A204.1 (cell line): ENCODE data around the gene SH2B3.
A peak's percentile ranks its signal among the peaks of the same experiment; 100 is the strongest.
"Not testable (repeated sequence)": the region's sequence is repeated elsewhere in the genome, so short reads cannot be mapped to it uniquely, and the experiment has no call there.

ENCODE experiments used
- FAIRE-seq: peaks from 2 replicates; lab custom pipeline; 2012; peaks lifted over from hg19 to GRCh38; lab: Jason Lieb, UNC

The SH2B3 gene

GRCh38 chr12:111444925-111445725, 39.4 kb downstream of the SH2B3 start:
- no peak for FAIRE-seq

- no peak for FAIRE-seq
Observed at GRCh38 chr12:111445726-111446581, 40.2 kb downstream of the SH2B3 start.

- FAIRE-seq, result no peak
Observed at GRCh38 chr12:111446631-111447570, 41.2 kb downstream of the SH2B3 start.

- FAIRE-seq, result no peak
Observed at GRCh38 chr12:111447571-111448265, 42.0 kb downstream of the SH2B3 start.

GRCh38 chr12:111448266-111448830, 42.6 kb downstream of the SH2B3 start:
- FAIRE-seq, result no peak

- no peak for FAIRE-seq
Observed at GRCh38 chr12:111448846-111449790, 43.4 kb downstream of the SH2B3 start.

- no peak for FAIRE-seq
Observed at GRCh38 chr12:111450676-111451075, 45.0 kb downstream of the SH2B3 start.

GRCh38 chr12:111451232-111451631, 45.5 kb downstream of the SH2B3 start:
- no peak for FAIRE-seq

GRCh38 chr12:111451649-111452129, 46.0 kb downstream of the SH2B3 start:
- FAIRE-seq, result peak; percentile 74

GRCh38 chr12:111453071-111453989, 47.6 kb downstream of the SH2B3 start:
- FAIRE-seq, result no peak

GRCh38 chr12:111454311-111454710, 48.6 kb downstream of the SH2B3 start:
- no peak for FAIRE-seq

GRCh38 chr12:111454716-111455447, 49.2 kb downstream of the SH2B3 start:
- no peak for FAIRE-seq

GRCh38 chr12:111455448-111456320, 50.0 kb downstream of the SH2B3 start:
- no peak for FAIRE-seq

- no peak for FAIRE-seq
Observed at GRCh38 chr12:111457071-111457470, 51.3 kb downstream of the SH2B3 start.

- FAIRE-seq, result no peak
Observed at GRCh38 chr12:111457577-111457976, 51.9 kb downstream of the SH2B3 start.

GRCh38 chr12:111458546-111459172, 52.9 kb downstream of the SH2B3 start:
- FAIRE-seq, result no peak

- FAIRE-seq, result not testable (repeated sequence)
Observed at GRCh38 chr12:111460111-111460510, 54.4 kb downstream of the SH2B3 start.
